NCI-H1417 (cell line): ENCODE results near the gene KIF12.

Source experiments
- DNase-seq, 3 experiments: peaks; one replicate each; lab custom pipeline; 2025; lab: John Stamatoyannopoulos, UW

KIF12 gene

GRCh38 chr9:114123031-114123977, 24.2 kb upstream of the KIF12 start:
- no peak for DNase-seq

- DNase-seq = no peak
Observed at GRCh38 chr9:114122136-114123027, 23.3 kb upstream of the KIF12 start.

- no peak for DNase-seq
Observed at GRCh38 chr9:114121227-114122135, 22.4 kb upstream of the KIF12 start.

- DNase-seq = no peak
Observed at GRCh38 chr9:114120192-114121014, 21.3 kb upstream of the KIF12 start.

GRCh38 chr9:114119242-114120191, 20.4 kb upstream of the KIF12 start:
- no peak for DNase-seq

- peak in 2 of 3 experiments; percentile 25 to 75 for DNase-seq
Observed at GRCh38 chr9:114117996-114118830, 19.1 kb upstream of the KIF12 start.

GRCh38 chr9:114117614-114117995, 18.5 kb upstream of the KIF12 start:
- DNase-seq = no peak

GRCh38 chr9:114116126-114116747, 17.1 kb upstream of the KIF12 start:
- no peak for DNase-seq

GRCh38 chr9:114115654-114116125, 16.6 kb upstream of the KIF12 start:
- no peak for DNase-seq

GRCh38 chr9:114114364-114114763, 15.3 kb upstream of the KIF12 start:
- no peak for DNase-seq

- peak in 1 of 3 experiments; percentile 2 for DNase-seq
Observed at GRCh38 chr9:114112778-114113584, 13.9 kb upstream of the KIF12 start.

GRCh38 chr9:114112325-114112724, 13.2 kb upstream of the KIF12 start:
- DNase-seq = no peak

- DNase-seq = no peak
Observed at GRCh38 chr9:114110180-114110579, 11.1 kb upstream of the KIF12 start.

- DNase-seq = no peak
Observed at GRCh38 chr9:114109124-114109523, 10.0 kb upstream of the KIF12 start.

- DNase-seq = peak; percentile 2 to 78 (median 53)
Observed at GRCh38 chr9:114108016-114108833, 9.1 kb upstream of the KIF12 start.

GRCh38 chr9:114107286-114108001, 8.4 kb upstream of the KIF12 start:
- no peak for DNase-seq
